ENCODE measurements around the gene CCR2.
"Not testable (repeated sequence)": the region's sequence is repeated elsewhere in the genome, so short reads cannot be mapped to it uniquely, and the experiment has no call there.

Gene CCR2

DNA sequence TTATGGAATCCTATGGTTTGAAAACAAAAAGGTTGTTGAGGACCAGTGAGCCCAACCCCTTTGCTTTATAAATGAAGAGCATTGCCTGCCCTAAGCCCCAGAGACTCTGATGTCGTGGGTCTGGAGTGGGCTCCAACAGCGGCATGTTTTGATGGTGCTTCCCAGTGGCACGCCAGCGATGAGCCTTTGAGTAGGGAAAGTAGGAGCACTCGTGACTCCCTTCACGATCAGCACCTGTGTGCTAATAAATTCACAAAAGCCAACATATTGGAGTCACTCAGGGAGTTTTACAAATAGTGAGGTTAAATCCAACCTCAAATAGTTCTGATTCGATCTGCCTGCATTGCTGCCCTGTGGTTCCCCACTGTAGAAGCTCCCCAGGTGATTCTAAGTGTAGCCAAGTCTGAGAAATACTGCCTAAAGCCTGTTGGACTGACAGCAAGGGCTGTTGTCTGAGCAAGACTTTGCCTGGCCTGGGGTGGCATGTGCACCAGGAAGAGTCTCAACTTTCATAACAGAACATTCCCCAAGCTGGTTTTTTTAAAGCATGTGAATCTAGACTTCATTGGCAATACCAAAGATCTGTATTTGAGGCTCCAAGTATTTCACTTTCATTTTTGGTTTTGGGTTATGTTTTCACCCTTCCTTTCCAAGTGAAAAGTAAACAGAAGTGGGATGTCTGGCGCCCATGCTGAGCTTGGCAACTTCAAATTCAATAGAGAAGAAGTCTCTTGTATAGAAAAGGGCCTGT is 26.7 kb downstream of the CCR2 start:
- DNase-seq (ENCODE audit: low spot score), result no peak

DNA sequence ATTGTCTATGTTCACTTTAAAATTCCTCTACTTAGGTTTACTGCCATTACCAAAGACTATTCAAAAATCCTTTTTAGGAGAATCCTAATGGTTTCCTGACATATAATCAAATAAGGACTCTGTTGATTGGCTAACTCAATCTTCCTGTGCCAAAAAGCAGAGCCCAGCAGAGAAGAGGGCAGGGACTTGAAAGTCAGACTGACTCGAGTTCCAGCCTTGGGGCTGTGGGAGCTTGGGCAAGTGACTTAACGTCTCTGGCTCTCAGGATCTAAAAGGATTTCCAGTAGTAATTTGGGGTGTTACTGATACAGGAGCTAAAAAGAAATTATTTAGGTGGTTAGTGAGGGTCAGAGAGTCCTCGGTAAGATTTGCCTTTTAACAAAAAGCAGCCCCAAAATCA is 27.7 kb downstream of the CCR2 start:
- no peak for DNase-seq (ENCODE audit: low spot score)

DNA sequence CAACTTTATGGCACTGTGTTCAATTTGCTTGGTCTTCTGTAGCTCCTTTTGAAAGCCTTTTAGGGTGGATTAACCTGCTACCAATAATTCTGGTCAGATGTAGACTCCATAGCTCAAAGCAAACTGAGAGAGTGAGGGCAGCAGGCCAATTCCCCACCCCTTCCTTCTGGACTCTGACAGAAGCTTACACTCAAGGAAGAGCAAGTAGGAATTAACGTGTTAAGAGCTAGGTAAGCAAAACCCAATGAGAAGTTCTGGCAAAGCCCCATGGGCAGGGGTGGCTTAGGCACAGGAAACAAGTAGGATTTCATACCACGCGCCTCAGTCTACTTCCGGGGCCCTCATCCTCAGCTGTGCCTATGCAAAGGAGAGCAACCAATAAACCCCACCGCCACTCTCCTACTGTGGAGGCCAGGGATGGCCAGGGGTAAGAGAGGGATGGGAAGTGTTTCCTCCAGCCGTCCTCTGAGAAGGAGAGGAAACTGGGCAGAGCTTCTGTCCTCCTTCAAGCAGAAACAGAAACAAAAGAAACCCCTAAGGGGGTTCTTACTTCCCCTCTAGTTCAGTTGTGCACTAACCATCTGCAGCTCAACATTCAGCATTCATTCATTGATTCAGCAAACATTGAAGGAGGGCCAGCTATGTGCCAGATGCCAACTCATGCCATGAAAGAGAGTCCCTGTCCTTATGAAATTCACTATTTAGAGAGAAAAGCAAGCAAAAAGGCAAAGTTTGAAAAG is 29.5 kb downstream of the CCR2 start:
- DNase-seq (ENCODE audit: low spot score), result no peak

DNA sequence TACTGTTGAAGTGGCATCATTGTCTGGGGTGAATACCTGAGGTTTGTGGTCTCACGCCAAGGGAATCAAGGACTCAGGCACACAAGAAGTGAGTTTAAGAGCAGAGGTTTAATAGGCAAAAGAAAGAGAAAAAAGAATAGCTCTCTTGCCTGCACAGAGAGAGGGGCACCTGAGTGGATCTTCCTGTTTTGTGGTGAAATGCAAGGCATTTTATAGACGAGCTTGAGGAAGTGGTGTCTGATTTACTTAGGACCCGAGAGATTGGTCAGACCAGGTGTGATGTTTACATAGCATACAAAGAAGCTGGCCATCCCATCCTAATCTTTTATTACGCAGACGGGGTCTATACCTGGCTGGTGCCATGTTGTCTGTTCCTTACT is 30.0 kb downstream of the CCR2 start:
- no peak for DNase-seq (ENCODE audit: low spot score)

DNA sequence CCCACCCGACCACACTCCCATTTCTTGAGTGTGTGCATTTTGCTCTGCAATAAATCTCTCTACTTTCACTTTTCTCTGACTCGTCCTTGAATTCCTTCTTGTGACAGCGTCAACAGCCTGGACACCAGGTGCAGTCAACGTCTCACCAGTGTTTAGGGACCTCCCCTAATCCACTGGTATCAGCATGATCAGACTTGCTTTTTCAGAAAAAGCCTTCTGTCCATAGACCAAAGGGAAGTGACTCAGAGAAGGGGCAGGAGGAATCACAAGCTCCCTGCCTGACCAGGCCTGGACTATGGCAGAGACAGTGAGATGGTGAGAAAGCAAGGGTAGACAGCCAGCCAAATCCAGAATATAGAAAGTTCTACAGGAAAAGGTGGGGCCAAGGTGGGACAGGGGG is 32.3 kb downstream of the CCR2 start:
- DNase-seq (ENCODE audit: low spot score), result no peak

DNA sequence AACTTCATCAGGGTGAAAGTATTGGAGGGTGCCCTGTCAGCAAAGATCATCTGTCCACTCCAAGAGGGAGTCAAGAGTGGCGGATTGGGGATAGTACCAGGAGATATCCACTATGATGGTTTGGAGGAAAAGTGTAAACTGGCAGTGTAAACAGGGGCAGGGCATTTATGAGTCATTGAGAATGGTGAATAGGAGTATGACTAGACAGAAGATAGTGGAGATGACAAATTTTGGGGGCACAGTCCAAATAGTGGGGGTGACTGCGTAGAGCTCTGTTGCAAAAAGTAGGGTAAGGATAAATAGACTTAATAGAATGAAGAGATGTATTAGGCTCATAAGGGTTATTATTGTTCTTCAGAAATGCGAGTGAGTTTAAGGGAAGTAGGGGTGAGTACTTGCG is 34.9 kb downstream of the CCR2 start:
- DNase-seq (ENCODE audit: low spot score), result not testable (repeated sequence)

DNA sequence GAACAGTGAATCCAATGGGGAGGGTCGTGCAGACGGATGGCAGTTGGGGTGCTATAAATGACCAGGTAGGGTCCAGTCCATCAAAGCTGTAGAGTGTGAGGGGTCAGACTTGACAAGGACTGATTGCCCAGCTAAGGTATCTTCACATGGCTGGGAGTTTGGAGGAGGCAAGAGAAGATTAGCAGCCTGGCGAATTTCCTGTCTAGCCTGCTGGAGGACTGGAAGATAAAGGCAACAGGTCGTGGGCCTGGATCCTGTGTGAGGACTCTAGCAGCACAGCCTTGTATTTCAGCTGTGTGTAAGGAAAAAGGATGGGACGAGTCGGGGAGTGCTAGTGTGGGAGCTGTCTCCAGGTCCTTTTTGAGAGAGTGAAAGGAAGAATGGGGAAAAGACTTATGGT is 35.4 kb downstream of the CCR2 start:
- no peak for DNase-seq (ENCODE audit: low spot score)

DNA sequence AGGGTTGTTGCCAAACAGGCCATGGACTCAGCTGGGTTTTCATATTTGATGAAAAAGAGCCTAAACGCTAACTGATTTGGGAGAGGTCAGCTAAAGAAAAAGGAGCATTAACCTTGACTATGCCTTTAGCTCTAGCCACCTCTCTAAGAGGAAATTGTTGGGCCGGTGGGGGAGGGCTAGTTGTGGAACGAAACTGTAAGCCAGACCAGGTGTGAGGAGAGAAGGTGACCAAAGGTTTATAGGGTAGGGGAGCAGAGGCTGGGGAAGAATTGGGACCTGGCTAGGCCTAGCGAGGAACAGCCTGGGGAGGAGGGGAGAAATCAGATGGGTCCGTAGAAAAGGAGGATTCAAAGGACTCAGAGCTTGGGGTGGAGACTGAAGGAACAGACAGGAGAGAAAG is 37.6 kb downstream of the CCR2 start:
- not testable (repeated sequence) for DNase-seq (ENCODE audit: low spot score)

DNA sequence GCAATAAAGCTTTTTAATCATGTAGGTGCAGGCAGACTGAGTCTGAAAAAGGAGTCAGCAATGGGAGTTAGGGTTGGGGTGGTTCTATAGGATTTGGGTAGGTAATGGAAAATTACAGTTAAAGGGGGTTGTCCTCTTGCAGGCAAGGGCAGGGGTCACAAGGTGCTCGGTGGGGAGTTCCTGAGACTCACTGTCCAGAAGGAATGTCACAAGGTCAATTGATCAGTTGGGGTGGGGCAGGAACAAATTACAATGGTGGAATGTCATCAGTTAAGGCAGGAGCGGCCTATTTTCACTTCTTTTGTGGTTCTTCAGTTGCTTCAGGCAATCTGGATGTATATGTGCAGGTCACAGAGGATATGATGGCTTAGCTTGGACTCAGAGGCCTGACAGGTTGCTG is 39.1 kb downstream of the CCR2 start:
- no peak for DNase-seq (ENCODE audit: low spot score)

DNA sequence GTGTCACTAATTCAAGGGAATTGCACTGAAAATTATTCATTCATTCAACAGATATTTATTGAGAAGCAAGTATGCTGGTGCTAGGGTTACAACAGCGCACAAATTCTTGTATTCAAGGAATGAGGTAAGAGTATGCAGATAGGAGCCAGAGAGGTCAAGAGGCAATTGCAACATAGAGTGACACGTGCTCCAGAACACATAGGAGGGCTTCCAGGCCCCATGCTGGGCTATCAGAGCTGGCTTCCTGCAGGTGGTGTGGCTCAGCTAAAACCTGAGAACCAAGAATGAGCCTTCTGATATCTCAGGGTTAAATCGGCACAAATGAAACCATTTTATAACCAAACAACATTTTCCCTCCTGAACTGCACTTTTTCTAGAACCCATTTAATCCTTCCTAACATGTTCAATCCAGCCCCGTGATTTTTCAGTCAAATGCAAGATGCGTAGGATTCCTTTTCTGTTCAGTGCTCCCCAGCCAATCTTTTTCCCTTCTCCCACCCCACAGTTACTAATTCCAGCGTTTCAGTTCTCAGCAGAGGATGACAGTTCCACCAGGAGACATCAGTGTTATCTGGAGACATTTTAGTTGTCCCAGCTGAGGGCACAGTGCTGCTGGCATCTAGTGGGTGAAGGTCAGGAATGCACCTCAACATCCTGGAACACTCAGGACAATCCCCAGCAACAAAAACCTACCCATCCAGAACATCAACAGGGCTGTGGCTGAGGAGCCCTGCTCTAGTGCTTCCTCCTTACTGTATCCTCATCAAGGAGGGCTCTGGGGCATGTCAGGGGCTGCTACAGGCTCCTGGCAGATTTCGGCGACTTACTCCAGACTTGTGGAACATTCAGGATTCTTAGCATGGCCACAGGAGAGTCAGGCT is 39.9 kb downstream of the CCR2 start:
- DNase-seq (ENCODE audit: low spot score), result no peak

DNA sequence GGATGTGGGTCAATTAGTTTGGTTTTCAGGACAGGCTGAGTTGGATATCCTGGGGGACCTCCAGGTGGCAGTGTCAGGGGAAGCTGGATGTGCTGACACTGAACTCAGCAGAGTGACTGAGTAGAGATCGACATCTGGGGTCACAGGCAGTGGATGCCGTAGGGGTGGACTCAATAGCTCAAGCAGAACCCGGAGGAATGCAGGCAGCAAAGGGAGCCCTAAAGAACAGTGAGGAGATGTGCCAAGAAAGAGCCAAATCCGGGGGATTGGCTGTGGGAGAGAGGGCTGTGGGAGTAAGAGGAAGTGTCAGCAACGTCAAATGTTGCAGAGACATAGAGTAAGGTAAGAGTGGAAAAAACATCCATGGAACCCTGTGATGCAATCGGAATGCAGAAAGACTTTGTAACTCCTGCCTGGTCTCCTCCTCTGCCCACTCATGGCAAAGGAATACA is 41.3 kb downstream of the CCR2 start:
- no peak for DNase-seq (ENCODE audit: low spot score)

DNA sequence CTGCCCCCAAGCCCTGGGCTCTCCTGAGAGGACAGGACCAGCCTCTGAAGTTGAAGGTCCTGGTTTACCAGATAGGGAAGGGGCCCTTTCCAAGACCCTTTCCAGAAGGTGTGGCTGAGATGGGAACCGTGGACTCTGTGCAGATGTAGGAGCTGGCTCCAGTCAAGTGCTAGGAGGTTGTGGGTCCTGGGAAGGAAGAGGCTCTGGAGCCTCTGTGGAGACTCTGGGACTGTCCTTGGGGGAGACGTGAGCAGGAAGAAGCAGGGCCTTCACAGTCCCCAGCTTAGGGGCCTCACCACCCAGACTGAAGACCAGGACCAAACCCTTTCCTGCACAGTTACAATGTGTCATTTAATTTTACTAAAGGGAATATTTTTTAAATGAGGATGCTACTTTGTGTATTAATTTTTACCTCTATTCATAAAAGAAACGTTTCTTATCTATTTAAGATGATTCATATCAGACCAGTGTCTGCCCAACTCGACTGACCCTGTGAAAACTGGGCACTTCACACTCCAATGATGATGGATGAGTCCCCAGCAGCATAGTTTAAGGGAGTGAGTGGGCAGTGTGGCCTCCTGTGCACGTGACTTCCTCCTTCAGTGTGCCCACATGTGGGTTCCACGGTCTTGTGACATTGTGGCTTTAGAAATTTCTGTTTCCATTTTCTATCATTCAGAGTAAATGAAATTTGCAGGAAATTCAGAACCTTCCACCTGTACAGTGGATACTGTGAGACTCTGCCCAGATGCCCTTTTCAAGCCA is 42.0 kb downstream of the CCR2 start:
- DNase-seq (ENCODE audit: low spot score), result no peak

DNA sequence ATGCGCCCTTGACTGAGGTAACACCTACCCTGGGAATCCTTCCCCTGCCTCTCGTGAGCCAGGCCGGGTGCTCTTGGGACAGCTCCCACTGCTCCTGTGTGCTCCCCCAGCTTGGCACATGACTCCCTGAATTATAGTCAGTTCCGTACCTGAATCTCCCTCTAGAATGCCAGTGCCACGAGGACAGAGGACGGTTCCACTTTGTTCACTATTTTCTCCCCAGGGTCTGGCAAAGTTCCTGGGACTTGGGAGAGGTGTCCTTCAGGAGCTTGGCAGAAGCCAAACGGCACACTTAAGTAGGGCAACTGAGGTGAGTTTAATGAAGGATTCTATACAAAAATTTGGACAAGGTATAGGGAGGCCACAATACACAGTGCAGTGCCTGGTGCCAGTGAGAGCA is 43.2 kb downstream of the CCR2 start:
- DNase-seq (ENCODE audit: low spot score), result no peak

DNA sequence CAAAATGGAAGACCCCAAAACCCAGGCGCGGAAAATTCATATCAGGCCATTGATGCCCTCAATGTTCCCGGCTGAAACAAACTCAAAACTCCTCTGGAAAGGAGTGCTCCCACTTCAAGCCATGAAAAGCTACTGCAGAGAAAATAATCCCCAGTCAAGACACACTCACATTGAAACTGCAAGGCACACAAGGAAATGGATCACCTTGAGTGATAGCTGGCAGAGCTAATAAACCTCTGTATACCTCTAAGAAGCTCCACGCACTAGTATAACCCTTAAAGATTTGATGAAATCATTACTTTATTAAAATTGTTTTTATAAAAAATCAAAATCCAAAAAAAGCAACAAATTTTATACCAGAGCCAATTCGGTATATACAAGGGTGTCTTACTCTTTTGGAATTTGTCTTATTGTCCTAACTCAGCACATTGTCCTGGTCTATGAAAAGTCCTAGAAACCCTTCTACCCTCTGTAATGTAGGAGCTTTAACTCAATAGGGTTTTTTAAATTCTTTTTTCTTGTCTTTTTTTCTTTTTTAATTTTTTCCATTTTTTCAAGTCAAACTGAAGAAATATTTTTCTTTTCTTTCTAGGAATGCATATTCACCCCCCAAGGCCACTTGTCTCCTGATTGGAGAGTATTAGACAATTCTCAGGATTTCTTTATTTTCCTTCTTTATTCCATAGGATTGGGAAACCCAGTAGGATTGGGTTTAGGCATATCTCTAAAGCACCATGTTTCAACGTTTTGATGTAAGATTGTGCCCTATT is 44.5 kb downstream of the CCR2 start:
- DNase-seq (ENCODE audit: low spot score), result no peak

DNA sequence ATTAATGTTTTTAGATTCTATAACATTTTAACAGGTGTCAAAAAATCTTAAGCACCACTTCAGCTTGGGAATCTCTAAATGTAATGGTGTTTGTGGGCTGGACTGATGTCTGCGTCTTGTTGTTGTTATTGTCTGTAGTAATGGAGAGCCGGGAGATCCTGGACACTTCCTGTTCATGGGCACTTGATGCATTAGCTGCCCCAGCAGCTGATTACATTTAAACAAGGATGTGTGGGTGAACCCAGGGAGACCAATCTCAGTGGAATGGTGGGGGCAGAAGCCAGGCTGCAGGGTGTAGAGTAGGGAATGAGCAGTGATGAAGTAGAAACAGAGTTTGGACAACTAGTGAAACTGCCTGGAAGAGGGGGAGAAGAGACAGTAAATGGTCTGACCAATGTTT is 45.2 kb downstream of the CCR2 start:
- no peak for DNase-seq (ENCODE audit: low spot score)

DNA sequence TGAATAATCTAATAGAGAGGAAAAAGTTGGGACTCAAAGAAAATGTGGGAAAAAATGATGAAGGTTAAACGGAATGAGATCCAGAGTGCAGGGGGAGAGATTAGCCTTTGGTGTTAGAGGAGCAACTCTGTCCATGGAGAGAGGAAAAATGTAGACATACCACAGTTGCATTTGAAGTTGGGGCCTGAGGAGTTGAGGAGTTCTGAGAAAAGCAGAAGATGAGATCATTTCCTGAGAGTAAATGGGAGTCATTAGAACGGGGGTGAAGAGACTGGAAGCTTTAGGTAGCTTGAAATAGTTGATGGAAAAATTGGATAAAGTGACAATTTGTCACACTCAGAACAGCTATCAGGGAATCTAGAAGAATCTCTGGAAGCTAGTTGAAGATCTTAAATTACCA is 45.6 kb downstream of the CCR2 start:
- DNase-seq (ENCODE audit: low spot score), result no peak

DNA sequence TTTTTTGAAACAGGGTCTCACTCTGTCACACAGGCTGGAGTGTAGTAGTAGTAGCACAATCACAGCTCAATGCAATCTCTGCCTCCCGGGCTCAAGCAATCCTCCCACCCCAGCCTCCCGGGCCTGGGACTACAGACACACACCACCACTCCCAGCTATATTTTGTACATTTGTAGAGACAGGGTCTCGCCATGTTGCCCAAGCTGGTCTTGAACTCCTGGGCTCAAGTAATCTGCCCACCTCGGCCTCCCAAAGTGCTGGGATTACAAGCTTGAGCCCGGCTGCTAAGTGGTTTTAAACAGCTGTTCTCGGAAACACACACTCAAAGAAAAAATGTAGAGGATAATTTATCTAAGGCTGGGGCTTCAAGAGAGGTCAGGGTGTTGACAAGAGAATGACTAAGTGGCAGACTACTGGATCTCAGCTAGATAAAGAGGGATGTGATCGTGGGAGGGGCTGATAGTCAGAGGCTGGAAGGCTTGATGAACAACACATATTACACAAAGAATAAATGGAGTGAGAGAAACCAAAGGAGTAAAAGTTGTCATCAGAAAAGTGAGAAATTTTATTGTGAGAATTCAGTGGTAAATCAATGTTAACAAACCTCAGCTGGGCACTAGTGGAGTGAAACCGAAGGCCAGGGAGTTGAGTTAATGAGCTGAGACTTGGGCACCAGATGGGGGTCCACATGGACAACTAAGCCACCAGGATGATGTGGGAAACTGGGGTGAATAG is 46.3 kb downstream of the CCR2 start:
- DNase-seq (ENCODE audit: low spot score), result no peak

DNA sequence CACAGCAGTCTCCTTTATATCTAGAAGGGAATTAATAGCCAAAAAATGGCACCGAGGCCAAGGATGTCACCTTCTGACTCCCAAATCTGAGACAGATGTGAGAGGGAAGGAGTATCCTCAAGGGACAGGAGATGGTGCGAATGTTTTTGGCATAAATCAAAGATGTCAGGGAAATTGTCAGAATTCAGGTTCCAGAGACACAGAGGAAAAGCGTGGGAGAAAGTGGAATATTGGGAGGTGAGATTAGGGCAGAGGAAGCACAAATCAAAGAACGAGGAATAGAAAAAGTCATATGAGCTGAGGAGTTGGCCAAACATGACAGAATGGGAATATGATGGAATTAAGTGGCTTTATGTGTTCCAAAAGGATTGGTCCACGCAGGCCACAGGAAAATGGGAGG is 46.9 kb downstream of the CCR2 start:
- no peak for DNase-seq (ENCODE audit: low spot score)

DNA sequence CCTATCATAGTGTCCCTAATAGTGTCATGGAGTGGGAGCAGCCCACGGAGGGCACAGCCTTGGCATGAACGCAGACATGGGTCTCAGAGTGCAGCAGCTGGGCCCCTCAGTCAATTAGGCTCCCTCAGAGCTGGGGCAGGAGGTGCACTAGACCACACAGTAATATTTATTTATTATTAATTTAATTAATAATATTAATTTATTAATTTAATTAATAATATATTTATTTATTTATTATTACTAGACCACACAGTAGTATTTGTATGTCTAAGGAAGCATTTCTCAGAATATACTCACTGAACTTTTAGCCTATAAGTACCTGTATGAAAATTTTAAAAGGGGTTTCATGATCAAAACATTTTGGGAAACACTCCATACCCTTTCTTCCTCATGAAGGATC is 47.7 kb downstream of the CCR2 start:
- DNase-seq (ENCODE audit: low spot score), result no peak

DNA sequence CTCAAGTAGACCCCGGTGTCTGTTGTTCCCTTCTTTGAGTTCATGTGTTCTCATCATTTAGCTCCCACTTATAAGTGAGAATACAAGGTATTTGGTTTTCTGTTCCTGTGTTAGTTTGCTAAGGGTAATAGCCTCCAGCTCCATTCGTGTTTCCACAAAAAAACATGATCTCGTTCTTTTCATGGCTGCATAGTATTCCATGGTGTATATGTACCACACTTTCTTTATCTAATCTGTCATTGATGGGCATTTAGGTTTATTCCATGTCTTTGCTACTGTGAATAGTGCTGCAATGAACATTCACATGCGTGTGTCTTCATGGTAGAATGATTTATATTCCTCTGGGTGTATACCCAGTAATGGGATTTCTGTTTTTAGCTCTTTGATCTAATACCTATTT is 49.0 kb downstream of the CCR2 start:
- not testable (repeated sequence) for DNase-seq (ENCODE audit: low spot score)
